Cardiac fibroblast (primary cell): Measurements from ENCODE around the gene PXYLP1.

Experiments used
- DNase-seq, 2 donors: peaks; one replicate each; pipeline versions ENCODE4 v3.0.0 to v3.0.0-alpha.2; 2010; ENCODE audit warnings: low read depth in 2 of 2
- H3K4me3 ChIP-seq, 2 donors: replicated peaks in 1 of 2; 1 replicate in 1 of 2; 2 replicates in 1 of 2; pipeline ENCODE4 v1.5.1; 2011; ENCODE audit warnings: low read depth in 2 of 2, low read length in 2 of 2, mild to moderate bottlenecking in 2 of 2, moderate library complexity in 1 of 2
- TF ChIP-seq, protein P1 (sequence below): IDR thresholded peaks from one replicate; pipeline ENCODE4 v1.5.1; 2011; ENCODE audit warnings: low read depth, mild to moderate bottlenecking, low read length, inconsistent platforms

The PXYLP1 gene

DNA sequence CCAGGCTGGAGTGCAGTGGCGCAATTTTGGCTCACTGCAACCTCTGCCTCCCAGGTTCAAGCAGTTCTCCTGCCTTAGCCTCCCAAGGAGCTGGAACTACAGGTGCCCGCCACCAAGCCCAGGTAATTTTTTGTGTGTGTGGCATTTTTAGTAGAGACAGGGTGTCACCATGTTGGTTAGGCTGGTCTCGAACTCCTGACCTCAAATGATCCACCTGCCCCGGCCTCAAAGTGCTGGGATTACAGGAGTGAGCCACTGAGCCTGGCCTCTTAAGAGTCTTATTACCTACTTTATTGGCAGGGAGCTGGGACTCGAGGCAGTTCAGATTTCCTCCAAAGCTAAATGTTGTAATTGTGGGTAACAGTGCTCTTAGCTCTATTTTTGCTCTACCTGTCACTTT is 16.4 kb downstream of the PXYLP1 start:
- TF ChIP-seq, protein P1, sequence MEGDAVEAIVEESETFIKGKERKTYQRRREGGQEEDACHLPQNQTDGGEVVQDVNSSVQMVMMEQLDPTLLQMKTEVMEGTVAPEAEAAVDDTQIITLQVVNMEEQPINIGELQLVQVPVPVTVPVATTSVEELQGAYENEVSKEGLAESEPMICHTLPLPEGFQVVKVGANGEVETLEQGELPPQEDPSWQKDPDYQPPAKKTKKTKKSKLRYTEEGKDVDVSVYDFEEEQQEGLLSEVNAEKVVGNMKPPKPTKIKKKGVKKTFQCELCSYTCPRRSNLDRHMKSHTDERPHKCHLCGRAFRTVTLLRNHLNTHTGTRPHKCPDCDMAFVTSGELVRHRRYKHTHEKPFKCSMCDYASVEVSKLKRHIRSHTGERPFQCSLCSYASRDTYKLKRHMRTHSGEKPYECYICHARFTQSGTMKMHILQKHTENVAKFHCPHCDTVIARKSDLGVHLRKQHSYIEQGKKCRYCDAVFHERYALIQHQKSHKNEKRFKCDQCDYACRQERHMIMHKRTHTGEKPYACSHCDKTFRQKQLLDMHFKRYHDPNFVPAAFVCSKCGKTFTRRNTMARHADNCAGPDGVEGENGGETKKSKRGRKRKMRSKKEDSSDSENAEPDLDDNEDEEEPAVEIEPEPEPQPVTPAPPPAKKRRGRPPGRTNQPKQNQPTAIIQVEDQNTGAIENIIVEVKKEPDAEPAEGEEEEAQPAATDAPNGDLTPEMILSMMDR: no peak
- H3K4me3 ChIP-seq: no peak overlapping the region
- DNase-seq: no peak

GRCh38 chr3:141249041-141249440 is 17.4 kb downstream of the PXYLP1 start:
- TF ChIP-seq, protein P1: no peak
- DNase-seq: no peak
- H3K4me3 ChIP-seq: no peak overlapping the region

DNA sequence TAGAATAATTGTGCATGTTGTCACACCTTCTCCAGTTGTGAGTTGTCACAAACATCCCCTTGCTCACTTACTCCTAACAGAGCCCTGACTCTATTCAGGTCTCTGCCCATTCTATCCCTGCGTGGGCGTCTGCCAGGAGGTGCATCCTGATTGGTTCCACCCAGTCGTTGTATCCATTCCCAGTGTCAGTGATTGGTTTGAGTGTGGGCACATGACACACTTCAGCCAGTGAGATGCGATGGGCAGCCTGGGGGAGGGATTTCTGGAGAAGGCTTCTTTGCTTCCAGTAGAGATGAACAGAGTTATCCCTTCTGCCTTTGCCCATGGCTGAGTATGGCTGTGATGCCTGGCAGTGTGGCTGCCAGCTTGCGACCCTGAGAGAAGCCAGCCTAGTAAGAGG is 18.7 kb downstream of the PXYLP1 start:
- TF ChIP-seq, protein P1: no peak
- no peak for DNase-seq
- no peak overlapping the region for H3K4me3 ChIP-seq

DNA sequence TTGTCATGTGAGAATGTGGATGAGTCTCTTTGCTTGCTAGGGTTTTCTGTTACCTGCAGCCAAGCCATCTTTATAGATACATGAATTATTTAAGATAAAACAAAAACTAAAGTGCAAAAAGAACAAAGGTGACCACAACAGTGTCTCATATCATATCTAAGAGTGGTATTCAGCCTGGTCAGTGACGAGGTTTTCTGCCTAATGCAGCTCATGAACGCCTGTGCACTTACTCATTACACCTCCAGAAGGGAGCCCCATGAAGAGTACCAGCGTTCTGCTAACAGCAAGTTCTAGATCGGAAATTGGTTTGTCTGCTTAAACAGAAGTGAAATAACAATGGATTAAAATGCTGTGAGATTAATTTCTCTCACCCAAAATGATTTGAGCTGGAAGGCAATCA is 19.2 kb downstream of the PXYLP1 start:
- peak in 1 of 2 donors; percentile 39 for DNase-seq
- H3K4me3 ChIP-seq: no peak overlapping the region
- TF ChIP-seq, protein P1: no peak

DNA sequence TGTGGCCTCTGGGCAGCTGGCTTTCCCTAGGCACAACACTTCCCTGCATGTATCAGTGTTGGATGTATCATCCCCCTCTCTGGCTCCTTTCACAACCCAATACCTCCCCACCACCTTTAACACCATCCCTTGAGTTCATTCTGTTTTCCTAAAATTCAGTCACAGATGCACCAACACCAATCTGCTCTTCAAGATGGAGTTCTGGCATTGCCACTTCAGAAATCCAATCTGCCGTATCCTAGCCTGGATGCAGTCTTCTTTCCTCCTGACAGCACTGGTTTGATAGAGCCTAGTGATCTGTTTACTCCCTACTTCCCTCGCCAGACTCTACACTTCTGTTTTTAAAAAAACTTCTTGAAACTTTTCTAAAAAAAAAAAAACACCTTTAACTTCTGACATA is 21.7 kb downstream of the PXYLP1 start:
- TF ChIP-seq, protein P1: no peak
- H3K4me3 ChIP-seq: no peak overlapping the region
- DNase-seq: no peak

- no peak overlapping the region for H3K4me3 ChIP-seq
- no peak for DNase-seq
- TF ChIP-seq, protein P1: no peak
Measured at GRCh38 chr3:141253811-141254210, 22.2 kb downstream of the PXYLP1 start.

DNA sequence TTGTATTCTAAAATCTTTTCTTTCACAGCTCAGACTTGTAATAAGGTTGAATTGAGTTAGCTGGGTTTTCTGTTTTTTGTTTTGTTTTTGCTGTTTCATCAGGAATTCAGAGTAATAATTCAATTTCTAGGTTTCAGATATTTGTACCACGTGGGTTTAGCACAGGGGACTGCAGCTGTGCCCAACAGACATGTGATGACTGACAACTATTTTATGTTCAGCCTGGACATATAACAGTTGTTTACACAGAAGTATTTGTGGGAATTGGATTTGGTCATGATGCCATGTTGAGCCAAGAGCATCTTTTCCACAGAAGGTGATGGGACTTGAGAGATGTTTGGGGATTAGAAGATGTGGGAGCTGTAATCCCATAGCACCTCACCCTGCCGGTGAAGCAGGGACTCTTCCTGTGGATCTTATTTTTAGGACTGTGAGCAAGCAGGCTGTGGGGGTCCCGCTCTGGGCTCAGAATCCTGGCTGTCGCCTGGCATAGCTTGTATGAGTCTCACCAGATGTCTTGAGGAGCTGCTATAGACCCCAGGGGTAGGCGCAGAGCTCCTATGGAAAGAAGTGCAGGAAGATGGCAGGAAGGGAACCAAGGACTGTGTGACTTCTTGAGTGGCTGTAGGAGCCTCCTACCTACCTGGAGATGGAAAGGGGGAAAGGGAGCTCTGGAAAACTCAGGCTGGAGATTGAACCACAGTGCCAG is 23.7 kb downstream of the PXYLP1 start:
- TF ChIP-seq, protein P1: no peak
- no peak for DNase-seq
- H3K4me3 ChIP-seq: no peak overlapping the region
